Measurements from ENCODE around the gene RAPGEF5. TPM values are rescaled to one million over a fixed set of nuclear protein-coding genes. Genes with fewer than 3 reads are reported as not detected.
A peak's percentile ranks its signal among the peaks of the same experiment; 100 is the strongest.

RAPGEF5 gene
- total RNA-seq, 6 experiments from 2014 or later, result 15.5 to 56.4 (median 27.1) TPM

DNA sequence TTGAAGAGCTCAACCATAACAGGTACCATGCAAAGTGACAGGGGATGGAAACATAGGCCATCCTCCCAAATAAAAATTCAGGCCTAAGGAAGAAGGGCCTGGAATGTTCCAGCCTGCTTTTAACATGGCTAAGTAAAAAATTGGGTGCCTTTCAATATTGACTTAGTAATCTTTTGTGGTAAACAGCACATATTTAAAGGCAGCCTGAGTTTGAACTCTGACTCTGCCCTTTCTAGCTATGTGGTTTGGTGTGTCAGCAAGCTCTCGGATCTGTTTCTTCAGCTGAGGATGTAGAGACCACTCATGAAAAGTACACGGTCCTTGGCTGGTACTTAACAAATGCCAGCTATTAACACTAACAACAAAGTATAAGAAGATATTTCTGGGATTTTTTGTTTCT is 219.5 kb downstream of the RAPGEF5 start:
- Histone ChIP-seq H3K27ac (no peak overlapping the region), H3K4me1 (no peaks in the 10 kb centered on the region), H3K4me3 (no peak overlapping the region), H3K27me3 (no peaks in the 10 kb centered on the region), H3K36me3 (peaks cover 0 to 9% (median 6%) of the 10 kb centered on the region in 4 donors), H3K9me3 (no peaks in the 10 kb centered on the region)
- TF ChIP-seq, protein P1, sequence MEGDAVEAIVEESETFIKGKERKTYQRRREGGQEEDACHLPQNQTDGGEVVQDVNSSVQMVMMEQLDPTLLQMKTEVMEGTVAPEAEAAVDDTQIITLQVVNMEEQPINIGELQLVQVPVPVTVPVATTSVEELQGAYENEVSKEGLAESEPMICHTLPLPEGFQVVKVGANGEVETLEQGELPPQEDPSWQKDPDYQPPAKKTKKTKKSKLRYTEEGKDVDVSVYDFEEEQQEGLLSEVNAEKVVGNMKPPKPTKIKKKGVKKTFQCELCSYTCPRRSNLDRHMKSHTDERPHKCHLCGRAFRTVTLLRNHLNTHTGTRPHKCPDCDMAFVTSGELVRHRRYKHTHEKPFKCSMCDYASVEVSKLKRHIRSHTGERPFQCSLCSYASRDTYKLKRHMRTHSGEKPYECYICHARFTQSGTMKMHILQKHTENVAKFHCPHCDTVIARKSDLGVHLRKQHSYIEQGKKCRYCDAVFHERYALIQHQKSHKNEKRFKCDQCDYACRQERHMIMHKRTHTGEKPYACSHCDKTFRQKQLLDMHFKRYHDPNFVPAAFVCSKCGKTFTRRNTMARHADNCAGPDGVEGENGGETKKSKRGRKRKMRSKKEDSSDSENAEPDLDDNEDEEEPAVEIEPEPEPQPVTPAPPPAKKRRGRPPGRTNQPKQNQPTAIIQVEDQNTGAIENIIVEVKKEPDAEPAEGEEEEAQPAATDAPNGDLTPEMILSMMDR (IDR thresholded peaks at IDR 0.05), result no peak
- TF ChIP-seq POLR2A (IDR thresholded peaks at IDR 0.05), result no peak
- intact Hi-C loops (cut with DNase I), result no loop called here
- peak in 3 of 4 donors; percentile 49 to 71 (median 67) for ATAC-seq
- 90% methylated on average over 1 of the region's 2 CpGs for WGBS (ENCODE audit: insufficient coverage, low coverage, low lambda C conversion rate, missing lambda C conversion rate)
- DNase-seq, result no peak

DNA sequence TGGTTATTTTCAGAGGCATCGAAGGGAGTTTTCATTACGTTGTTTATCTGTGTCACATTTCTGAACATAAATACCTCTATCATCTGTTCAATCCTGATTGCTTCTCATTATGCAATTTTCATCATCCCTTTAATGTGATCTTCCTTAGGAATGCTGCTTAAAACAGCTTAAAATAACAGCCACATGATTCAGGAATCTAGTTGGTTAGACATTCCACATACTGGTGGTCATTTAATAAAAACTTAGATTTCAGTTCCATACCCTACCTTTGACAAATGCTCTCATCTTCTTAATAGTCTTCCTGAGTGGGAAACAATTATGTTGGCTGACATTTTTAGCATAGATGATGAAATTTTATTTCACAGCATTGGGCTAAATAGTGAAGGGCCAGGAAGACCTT is 219.9 kb downstream of the RAPGEF5 start:
- TF ChIP-seq POLR2A (IDR thresholded peaks at IDR 0.05), result no peak
- TF ChIP-seq, protein P1 (IDR thresholded peaks at IDR 0.05), result no peak
- ATAC-seq, result no peak
- Histone ChIP-seq H3K27ac (no peak overlapping the region), H3K4me3 (no peak overlapping the region), H3K4me1 (no peaks in the 10 kb centered on the region), H3K9me3 (no peaks in the 10 kb centered on the region), H3K27me3 (no peaks in the 10 kb centered on the region), H3K36me3 (peaks cover 0 to 9% (median 6%) of the 10 kb centered on the region in 4 donors)
- no peak for DNase-seq
- intact Hi-C loops (cut with DNase I), result no loop called here
- 74% methylated on average over 2 of the region's 2 CpGs for WGBS (ENCODE audit: insufficient coverage, low coverage, low lambda C conversion rate, missing lambda C conversion rate)

DNA sequence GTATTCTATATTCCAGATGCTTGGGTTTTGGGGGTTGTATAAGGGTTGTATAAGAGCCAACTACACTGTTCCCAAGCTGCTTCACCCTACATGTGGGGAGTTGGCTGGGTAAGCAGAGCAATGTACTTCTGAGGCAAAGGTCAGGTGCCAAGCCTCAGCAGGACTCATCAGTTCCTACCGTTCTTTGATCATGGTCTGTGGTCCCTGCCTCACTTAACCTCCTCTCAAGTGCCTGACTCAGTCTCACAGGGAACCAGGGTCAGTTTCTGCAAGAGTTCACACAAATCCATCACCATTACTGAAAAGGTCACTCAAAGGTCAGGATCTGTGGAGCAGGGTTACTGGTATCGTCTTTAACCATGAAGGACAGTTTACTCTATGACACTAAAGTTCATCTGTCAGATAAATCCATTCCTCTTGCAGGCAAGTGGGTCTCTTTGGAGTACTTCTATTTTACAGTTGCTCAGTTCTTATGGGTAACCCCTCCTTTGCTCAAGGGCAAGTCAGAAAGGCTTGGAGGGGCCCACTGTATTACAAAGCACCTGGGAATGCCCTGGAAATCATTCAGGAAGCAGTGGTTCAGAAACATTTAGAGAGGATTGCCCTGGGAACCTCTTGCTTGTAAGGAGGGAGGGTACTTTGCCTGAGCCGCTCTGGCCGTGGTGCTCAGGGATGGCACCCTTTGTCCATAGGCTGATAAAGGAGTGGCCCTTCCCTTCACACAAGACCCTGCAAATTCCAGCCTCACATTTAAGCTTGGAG is 227.0 kb downstream of the RAPGEF5 start:
- Histone ChIP-seq H3K9me3 (no peaks in the 10 kb centered on the region), H3K36me3 (peaks cover 0 to 11% (median 2%) of the 10 kb centered on the region in 4 donors), H3K4me1 (no peaks in the 10 kb centered on the region), H3K27ac (no peak overlapping the region), H3K27me3 (no peaks in the 10 kb centered on the region), H3K4me3 (no peak overlapping the region)
- WGBS (ENCODE audit: insufficient coverage, low coverage, low lambda C conversion rate, missing lambda C conversion rate), result 91% methylated on average over 3 of the region's 4 CpGs
- DNase-seq, result no peak
- no peak for TF ChIP-seq POLR2A (IDR thresholded peaks at IDR 0.05)
- TF ChIP-seq, protein P1 (IDR thresholded peaks at IDR 0.05), result no peak
- intact Hi-C loops (cut with DNase I), result no loop called here
- no peak for ATAC-seq

DNA sequence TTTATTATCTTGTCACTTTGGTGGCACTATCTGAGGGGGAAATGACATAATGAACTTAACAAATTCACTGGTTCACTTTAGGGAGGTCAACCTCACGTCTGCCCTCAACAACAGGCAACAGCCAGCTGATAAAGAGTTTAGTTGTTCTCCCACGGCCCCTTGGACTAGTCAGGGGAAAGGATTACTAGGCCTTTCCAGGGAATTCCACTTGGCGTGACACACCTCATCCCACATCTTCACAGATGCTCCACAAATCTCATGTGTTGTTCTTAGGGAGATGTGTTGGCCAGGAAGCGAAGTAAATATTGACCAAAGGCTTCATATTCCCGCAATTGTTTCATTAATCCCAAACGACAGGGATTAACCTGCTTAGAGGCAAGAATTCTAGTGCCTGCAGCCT is 227.8 kb downstream of the RAPGEF5 start:
- 47% methylated on average over 6 of the region's 6 CpGs for WGBS (ENCODE audit: insufficient coverage, low coverage, low lambda C conversion rate, missing lambda C conversion rate)
- DNase-seq (no peak), ATAC-seq (no peak)
- Histone ChIP-seq H3K27me3 (no peaks in the 10 kb centered on the region), H3K4me3 (no peak overlapping the region), H3K36me3 (peaks cover 0 to 11% (median 1%) of the 10 kb centered on the region in 4 donors), H3K9me3 (no peaks in the 10 kb centered on the region), H3K27ac (peak overlapping the region in 1 of 3 donors; percentile 41), H3K4me1 (no peaks in the 10 kb centered on the region)
- TF ChIP-seq POLR2A (IDR thresholded peaks at IDR 0.05), result no peak
- TF ChIP-seq, protein P1 (IDR thresholded peaks at IDR 0.05), result no peak
- intact Hi-C loops (cut with DNase I), result no loop called here
